GM19395 (cell line): ENCODE data around the gene FMO4.
"Not testable (repeated sequence)": the region's sequence is repeated elsewhere in the genome, so short reads cannot be mapped to it uniquely, and the experiment has no call there.

Experiments used
- ATAC-seq: cut with Tn5 transposase; IDR thresholded peaks from one replicate; pipeline ENCODE4 v1.9.1; 2021; ENCODE audit warnings: mild to moderate bottlenecking, moderate library complexity; ENCODE audit not compliant: unreplicated experiment

Gene FMO4

DNA sequence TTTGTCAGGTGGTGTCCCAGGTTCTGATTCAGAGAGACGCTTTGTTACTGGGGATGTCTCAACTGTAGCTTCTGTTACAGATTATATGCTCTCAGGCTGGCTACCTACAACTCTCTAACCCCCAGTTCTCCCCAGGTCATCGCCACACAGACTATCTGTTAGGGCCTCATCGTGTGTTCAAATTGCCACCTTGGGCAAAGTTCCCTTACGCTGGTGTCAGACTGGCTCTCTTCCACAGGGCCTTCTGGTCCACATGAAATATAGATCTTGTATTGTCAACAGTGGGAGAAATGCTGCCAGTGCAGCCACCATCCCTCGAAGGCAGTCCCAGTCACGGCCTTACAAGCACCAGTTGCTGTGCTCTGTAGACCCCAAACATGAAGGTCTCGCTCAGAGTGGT, 15.3 kb downstream of the FMO4 start:
- ATAC-seq: no peak

DNA sequence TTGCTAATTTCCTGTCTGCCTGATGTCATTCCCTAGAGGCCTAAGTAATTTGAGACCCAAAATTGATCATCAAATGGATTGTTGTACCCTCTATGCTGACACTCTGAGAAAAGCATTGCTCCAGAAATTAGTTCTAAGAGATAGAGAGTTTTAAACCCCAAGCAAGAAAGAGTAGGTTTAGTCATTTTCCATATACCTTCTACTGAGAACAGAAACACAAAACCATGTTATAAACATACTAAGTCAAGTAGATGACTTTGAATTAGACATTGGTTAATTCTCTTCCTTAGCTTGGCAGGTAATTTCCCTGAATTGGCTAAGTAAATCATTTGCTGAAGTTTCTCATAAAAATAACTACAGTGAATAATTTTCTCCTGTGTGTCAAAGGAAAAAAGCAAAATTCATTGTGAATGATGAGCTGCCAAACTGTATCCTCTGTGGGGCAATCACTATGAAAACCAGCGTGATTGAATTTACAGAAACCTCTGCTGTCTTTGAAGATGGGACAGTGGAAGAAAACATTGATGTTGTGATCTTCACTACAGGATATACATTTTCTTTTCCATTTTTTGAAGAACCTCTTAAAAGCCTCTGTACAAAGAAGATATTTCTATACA, 20.1 kb downstream of the FMO4 start:
- ATAC-seq: no peak

DNA sequence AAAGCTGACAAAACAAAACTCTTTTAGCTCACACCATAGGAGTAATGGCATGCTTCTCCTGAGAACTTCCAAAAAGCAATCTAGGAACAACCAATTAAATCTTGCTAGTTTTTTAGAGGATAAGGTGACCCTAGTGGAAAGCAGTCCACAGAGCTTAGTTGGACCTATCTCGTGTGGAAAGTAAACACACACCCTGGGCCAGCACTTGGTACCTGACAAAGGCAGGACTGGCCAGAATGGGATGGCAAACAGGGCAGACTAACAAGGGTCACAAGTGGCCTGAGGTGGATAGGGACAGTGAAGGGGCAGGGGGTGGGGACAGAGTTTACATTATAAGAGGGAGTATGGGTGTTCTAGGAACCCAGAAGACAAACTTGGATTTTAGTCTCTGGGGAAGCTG, 22.0 kb downstream of the FMO4 start:
- no peak for ATAC-seq

DNA sequence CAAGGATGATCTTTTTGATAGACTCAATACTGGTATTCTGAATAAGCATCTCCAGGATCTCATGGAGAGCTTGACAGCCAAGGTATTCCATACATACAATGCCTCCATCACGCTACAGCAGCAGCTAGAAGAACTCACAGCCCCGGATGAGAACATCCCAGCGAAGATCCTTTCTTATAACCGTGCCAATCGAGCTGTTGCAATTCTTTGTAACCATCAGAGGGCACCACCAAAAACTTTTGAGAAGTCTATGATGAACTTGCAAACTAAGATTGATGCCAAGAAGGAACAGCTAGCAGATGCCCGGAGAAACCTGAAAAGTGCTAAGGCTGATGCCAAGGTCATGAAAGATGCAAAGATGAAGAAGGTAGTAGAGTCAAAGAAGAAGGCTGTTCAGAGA, 25.4 kb downstream of the FMO4 start:
- not testable (repeated sequence) for ATAC-seq

DNA sequence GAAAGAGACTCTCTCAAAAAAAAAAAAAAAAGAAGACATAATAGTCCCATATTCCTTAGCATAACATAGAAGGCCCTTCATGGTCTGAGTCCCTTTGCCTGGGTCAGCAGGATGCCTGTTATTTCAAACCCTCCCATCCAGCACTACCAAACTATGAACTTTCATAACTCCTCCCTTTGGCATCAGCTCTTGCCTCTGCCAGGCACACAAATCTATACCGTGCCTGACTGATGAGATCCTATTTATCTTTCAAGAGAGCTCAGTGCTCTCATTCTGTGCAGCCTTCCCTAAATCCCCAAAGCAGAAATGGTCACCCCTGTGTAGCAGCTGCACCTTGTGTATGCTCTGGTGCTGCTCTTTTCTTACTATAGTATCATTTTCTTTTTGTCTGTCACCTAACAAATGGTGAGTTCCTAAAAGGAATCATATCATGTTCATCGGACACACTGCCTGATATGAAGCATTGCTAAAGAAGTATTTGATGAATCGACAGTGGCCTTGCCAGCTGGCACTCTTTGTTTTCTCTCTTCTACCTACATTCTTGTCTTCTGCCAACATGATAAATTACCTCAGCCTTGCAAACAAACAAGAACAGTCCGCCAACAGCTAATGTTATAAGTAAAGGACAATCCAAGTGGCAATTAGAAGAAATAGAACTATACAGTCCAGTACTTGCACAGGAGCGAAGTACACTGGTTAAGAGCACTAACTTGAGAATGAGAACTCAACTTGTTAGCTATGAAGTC, 29.9 kb downstream of the FMO4 start:
- ATAC-seq: no peak

DNA sequence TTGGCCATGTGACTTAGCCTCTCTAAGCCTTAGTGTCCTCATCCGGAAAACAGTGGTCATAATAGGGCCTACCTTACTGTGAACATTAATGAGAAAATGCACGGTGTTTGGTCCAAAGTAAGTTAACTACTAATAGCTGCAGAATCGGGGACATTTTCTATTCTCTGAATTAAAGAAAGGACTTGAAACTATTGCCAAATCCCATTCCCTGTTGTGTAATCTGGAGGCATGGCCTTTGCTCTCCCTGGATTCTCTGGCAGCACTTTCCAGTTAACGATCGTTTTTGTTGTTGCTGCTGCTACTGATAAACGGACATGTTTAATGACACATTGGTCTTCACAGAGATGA, 30.5 kb downstream of the FMO4 start:
- ATAC-seq: no peak

DNA sequence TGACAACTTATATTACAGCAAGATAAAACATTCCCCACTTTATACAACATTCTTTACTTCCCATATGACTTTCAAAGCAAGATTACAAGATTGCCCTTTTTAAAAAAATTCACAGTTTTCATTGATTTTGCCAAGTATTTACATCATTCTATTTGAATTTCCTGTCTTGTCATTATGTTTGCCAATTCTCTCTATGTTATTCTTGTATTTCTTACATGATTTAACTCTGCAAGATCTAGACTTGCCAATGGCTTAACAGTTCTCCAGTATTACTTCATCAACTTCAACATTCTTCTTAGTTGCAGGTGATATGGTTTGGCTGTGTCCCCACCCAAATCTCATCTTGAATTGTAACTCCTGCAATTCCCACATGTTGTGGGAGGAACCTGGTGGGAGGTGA, 31.6 kb downstream of the FMO4 start:
- no peak for ATAC-seq

DNA sequence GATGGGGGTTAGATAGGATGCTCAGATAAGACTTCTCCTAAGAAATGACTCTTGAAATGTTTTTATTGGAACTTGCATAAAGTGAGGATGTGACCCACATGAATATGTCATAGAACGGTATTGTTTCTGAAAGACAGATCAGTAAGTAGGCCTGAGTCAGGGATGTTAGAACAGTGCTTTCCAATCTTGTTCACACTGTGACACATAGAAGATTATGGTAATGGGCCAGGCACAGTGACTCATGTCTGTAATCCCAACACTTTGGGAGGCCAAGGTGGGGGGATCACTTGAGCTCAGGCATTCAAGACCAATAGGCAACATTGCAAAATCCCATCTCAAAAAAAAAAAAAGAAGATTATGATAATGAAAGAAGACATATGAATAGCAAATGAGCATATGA, 32.9 kb downstream of the FMO4 start:
- ATAC-seq: no peak

DNA sequence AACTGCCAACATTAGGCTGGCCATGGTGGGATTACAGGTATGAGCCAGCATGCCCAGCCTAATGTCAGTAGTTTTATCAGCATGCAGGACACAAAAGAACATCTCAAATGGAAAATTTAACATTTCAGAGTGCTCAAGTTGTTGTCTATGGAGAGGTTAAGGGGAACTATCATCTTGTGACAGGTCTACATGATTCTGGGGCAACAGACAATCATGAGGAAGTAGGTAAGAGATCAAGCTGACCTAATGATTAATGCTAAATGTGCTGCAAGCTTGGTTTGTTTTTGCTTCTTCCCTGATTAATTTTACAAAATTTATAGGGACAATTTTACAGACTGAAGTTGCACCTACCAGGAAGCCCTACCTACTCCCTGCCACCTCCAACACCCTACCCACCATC, 36.6 kb downstream of the FMO4 start:
- no peak for ATAC-seq

DNA sequence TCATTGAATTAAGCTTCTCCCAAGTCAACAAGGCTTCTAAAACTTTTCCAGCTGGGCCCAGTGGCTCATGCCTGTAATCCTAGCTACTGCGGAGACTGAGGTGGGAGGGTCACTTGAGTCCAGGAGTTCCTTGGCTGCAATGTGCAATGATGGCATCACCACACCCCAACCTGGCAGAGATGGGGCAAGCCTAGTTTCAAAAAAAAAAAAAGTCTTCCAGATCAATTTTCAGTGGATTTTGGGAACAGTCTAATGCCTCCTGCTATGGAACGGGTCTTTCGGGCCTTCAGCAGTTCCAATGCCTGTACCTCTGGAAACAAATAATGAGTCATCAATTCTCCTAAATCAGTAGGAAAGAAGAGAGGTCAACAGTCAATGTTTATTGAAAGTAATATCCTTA, 38.0 kb downstream of the FMO4 start:
- no peak for ATAC-seq

DNA sequence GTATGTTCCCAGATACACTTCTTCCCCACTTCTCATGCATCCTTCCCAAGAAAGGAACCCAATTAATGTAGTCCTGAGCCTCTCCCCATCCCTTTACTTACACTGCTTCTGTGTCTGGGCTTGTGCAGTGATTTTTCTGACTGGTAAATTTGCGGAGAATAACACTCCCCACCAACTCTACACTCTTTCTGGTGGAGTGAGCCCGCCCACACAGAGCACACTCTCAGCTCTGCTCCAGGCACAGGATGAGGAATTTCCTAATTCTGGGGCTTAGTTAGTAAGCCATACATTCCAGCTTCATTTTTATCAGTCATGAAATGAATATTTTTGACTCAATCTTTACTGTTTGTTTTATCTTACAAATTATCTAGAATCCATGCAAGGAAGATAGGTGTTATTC, 38.6 kb downstream of the FMO4 start:
- no peak for ATAC-seq

DNA sequence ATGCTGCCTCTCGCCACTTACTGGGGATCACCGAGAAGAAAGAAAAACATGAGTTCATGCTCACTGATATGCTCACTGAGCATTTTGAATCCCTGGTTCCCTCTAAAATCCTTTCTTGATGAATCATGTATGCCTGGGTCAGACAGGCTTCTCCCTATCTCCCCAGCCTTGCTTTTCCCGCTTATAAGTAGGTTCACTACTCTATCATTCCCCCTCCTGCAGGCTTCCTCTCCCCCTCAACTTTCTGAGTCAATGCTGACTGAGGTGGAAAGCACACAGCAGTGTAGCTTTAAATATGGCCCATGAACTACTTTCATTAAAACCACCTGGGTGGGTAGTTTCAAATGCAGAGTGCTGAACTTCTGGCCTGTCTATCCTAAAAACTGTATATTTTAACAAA, 41.7 kb downstream of the FMO4 start:
- no peak for ATAC-seq

DNA sequence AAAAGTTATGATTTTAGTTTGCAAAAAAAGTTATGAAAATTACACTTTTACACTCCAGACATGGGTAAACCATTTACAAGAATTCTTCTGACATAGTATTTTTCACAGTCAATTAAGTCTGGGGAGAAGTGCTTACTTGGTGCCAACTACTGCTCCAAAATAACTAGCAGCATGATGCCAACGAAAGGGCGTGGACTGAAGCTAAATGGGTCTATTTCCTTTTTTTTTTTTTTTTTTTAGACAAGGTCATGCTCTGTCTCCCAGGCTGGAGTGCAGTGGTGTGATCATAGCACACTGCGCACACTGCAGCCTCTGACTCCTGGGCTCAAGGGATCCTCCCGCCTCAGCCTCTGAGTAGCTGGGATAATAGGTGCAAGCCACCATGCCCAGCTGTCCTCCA, 43.2 kb downstream of the FMO4 start:
- no peak for ATAC-seq

DNA sequence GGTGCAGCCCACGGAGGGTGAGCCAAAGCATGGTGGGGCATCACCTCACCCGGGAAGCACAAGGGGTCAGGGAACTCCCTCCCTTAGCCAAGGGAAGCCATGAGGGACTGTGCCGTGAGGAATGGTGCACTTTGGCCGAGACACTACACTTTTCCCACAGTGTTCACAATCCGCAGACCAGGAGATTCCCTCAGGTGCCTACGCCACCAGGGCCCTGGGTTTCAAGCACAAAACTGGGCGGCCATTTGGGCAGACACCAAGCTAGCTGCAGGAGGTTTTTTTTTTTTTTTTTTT, 45.3 kb downstream of the FMO4 start:
- ATAC-seq: not testable (repeated sequence)

DNA sequence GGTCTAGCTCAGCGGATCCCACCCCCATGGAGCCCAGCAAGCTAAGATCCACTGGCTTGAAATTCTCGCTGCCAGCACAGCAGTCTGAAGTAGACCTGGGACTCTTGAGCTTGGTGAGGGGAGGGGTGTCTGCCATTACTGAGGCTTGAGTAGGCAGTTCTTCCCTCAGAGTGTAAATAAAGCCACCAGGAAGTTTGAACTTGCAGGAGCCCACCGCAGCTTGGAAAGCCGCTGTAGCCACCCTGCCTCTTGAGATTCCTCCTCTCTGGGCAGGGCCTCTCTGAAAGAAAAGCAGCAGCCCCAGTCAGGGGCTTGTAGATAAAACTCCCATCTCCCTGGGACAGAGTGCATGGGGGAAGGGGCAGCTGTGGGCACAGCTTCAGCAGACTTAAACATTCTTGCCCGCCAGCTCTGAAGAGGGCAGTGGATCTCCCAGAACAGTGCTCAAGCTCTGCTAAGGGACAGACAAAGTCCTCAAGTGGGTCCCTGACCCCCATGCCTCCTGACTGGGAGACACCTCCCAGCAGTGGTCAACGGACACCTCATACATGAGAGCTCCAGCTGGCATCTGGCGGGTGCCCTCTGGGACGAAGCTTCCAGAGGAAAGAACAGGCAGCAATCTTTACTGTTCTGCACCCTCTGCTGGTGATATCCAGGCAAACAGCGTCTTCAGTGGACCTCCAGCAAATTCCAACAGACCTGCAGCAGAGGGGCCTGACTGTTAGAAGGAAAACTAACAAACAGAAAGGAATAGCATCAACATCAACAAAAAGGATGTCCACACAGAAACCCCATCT, 45.9 kb downstream of the FMO4 start:
- ATAC-seq: not testable (repeated sequence)

DNA sequence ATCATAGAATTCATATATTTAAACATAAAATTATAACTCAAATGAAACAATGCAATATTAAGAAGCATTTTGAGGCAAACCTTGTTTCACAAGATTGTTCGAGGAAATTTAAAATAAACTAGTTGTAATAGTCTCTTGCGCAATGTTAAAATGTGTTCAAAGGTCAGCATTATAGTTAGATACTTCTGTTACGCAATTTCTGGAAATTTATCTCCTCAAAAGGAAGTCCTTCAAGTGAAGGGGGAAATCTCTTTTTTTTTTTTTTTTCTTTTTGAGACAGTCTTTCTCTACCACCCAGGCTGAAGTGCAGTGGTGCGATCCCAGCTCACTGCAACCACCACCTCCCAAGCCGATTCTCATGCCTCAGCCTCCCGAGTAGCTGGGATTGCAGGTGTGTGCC, 52.1 kb downstream of the FMO4 start:
- ATAC-seq: no peak

DNA sequence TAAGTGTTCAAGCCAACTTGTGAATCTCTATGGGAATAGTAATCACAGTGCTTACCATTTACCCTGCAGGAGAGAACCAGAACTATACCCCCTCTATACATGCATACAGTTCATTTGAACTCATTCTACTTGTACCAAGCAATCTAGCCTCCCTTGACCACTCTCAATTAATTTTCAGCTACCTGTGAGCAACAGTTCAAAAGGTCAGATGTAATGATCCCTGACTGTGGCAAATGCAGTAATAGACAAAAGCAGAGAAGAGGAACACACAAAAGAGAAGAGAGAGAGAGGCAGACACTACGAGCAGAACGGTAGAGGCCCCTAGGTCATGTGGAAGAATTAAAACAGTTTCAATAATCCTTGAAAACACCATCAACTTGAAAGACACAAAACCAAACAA, 52.8 kb downstream of the FMO4 start:
- ATAC-seq: no peak

DNA sequence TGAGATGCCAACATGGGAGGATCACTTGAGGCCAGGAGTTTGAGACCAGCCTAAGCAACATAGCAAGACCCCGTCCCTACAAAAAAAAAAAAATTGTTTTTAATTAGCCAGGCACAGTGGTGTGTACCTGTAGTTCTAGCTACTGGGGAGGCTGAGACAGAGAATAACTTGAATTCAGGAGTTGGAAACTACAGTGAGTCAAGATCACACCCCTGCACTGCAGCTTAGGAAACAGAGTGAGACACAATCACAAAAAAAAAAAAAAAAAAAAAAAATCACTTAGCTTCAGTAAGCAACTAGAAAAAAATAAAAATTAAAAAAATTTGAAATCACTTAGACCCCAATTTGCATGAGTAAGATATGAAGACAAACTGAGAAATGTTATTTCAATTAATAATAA, 53.5 kb downstream of the FMO4 start:
- no peak for ATAC-seq

DNA sequence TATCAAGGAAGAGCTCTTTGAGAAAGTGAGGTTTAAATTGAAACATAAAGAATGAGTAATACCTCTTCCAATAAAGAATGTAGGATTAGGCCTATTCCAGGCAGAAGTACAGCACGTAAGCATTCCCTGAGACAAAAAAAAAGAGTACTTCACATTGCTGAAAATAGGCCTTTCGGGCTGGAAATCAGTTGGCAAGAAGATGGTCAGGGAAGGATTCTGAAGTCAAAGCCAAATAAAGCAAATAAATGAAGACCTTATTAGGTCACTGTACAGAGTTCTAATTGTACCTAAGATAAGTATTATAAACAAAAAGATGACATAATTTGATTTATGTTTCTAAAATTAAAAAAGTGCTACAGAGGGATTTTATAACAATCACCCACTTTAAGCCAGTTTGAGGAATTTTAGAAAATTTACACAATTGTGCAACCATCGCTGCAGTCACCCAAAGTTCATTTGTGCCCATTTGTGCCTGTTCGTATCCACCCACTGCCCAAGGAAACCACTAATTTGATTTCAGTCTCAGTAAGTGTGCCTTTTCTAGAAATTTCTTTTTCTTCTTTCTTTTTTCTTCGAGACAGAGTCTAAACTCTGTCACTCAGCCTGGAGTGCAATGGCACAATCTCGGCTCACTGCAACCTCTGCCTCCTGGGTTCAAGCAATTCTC, 58.6 kb downstream of the FMO4 start:
- no peak for ATAC-seq

DNA sequence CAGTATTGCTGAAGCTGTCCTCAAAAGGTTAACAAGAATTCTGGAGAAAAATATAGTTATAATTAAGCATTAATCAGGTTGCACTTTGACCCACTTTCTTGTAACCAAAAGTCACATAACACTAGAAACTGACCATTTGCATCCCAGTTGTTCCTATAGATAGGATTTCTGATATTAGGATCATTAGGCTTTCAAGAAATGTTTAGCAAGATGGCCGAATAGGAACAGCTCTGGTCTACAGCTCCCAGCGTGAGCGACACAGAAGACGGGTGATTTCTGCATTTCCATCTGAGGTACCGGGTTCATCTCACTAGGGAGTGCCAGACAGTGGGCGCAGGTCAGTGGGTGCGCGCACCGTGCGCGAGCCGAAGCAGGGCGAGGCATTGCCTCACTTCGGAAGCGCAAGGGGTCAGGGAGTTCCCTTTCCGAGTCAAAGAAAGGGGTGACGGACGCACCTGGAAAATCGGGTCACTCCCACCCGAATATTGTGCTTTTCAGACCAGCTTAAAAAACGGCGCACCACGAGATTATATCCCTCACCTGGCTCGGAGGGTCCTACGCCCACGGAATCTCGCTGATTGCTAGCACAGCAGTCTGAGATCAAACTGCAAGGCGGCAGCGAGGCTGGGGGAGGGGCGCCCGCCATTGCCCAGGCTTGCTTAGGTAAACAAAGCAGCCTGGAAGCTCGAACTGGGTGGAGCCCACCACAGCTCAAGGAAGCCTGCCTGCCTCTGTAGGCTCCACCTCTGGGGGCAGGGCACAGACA, 59.6 kb downstream of the FMO4 start:
- not testable (repeated sequence) for ATAC-seq

DNA sequence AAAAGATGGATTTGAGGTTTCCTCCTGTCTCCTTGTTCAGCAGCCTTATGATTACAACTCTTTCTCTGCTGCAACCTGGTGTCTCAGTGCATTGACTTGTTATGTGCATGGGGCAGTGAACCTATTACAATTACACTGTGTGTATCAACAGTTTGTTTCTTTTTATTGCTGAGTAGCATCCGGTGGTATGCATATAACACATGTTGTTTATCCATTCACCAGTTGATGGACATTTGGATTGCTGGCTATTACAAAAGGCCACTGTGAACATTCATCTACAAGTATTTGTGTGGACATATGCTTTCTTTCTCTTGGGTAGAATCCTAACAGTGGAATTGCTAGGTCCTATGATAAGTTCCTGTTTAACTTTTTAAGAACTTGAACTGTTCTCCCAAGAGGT, 65.9 kb downstream of the FMO4 start:
- ATAC-seq: no peak
